Body of pancreas (tissue), 4 donors: ENCODE results near the gene OR2T2.
"Not testable (repeated sequence)": the region's sequence is repeated elsewhere in the genome, so short reads cannot be mapped to it uniquely, and the experiment has no call there.

Source experiments
- CTCF ChIP-seq, 7 experiments: fragments of 450-650 bp in 4 of 7; fragments of 200-600 bp in 3 of 7; sonication (generic) in 3 of 7; IDR thresholded peaks; one replicate each; pipeline ENCODE4 v1.5.1; 2016 to 2019; ENCODE audit warnings: antibody characterized with exemption in 7 of 7
- POLR2A ChIP-seq, 3 donors: fragments of 450-650 bp; IDR thresholded peaks; one replicate each; pipeline ENCODE4 v1.6.1; 2016; ENCODE audit warnings: antibody characterized with exemption in 3 of 3, mild to moderate bottlenecking in 2 of 3

GRCh38 chr1:248472111-248472510 lies 26.7 kb downstream of the OR2T2 start:
- not testable (repeated sequence) for TF ChIP-seq CTCF, POLR2A (IDR thresholded peaks at IDR 0.05)
